Activated CD4-positive, alpha-beta T cell treated with anti-CD3 and anti-CD28 coated beads for 36 hours (primary cell): Measurements from ENCODE around the gene WTIP. TPM values are rescaled to one million over a fixed set of nuclear protein-coding genes. Genes with fewer than 3 reads are reported as not detected.
A peak's percentile ranks its signal among the peaks of the same experiment; 100 is the strongest.
"Not testable (repeated sequence)": the region's sequence is repeated elsewhere in the genome, so short reads cannot be mapped to it uniquely, and the experiment has no call there.

Experiments
- ATAC-seq: fragments of 200-7000 bp; cut with Tn5 transposase; one replicate; pipeline ENCODE4 v1.10.0; 2021; ENCODE audit warnings: mild to moderate bottlenecking, moderate library complexity
- CTCF ChIA-PET: fragments of 350-600 bp; sonication (Branson Sonifier 250); formaldehyde crosslinking; loops from one replicate; lab custom pipeline; 2021; ENCODE audit warnings: antibody characterized with exemption; lab: Charles Lee
- POLR2A ChIA-PET: fragments of 350-600 bp; sonication (Branson Sonifier 250); formaldehyde crosslinking; loops from one replicate; lab custom pipeline; 2021; ENCODE audit warnings: antibody characterized with exemption, inconsistent platforms; lab: Charles Lee
- DNase-seq: peaks from one replicate; pipeline ENCODE4 v3.0.0-alpha.2; 2020
- H3K27ac Mint-ChIP-seq: one replicate; pipeline ENCODE4 v1.8.0; 2021; ENCODE audit warnings: mixed read lengths
- H3K27me3 Mint-ChIP-seq: one replicate; pipeline ENCODE4 v1.8.0; 2021; ENCODE audit warnings: mixed read lengths
- H3K36me3 Mint-ChIP-seq: one replicate; pipeline ENCODE4 v1.8.0; 2021; ENCODE audit warnings: low read depth, mixed read lengths
- H3K4me1 Mint-ChIP-seq: one replicate; pipeline ENCODE4 v1.8.0; 2021; ENCODE audit warnings: mixed read lengths
- H3K4me3 Mint-ChIP-seq: one replicate; pipeline ENCODE4 v1.8.0; 2021; ENCODE audit warnings: mild to moderate bottlenecking, moderate library complexity, mixed read lengths
- H3K9me3 Mint-ChIP-seq: one replicate; pipeline ENCODE4 v1.8.0; 2021; ENCODE audit warnings: low read depth, mixed read lengths
- intact Hi-C, 2 experiments: fragments of 100-400 bp; cut with DNase I in 1 of 2; cut with micrococcal nuclease in 1 of 2; formaldehyde crosslinking; loops; one replicate each; pipeline versions ENCODE4 v1.14.2 to v1.15.1; 2022 to 2024; cut with DNase I, micrococcal nuclease
- total RNA-seq, 2 experiments: library from RNA; stranded (reverse); gene quantifications; one replicate each; pipeline ENCODE4 v1.2.3, GENCODE V29; 2021

WTIP gene
- total RNA-seq, 2 experiments from 2014 or later = 0.60 to 1.0 TPM

DNA sequence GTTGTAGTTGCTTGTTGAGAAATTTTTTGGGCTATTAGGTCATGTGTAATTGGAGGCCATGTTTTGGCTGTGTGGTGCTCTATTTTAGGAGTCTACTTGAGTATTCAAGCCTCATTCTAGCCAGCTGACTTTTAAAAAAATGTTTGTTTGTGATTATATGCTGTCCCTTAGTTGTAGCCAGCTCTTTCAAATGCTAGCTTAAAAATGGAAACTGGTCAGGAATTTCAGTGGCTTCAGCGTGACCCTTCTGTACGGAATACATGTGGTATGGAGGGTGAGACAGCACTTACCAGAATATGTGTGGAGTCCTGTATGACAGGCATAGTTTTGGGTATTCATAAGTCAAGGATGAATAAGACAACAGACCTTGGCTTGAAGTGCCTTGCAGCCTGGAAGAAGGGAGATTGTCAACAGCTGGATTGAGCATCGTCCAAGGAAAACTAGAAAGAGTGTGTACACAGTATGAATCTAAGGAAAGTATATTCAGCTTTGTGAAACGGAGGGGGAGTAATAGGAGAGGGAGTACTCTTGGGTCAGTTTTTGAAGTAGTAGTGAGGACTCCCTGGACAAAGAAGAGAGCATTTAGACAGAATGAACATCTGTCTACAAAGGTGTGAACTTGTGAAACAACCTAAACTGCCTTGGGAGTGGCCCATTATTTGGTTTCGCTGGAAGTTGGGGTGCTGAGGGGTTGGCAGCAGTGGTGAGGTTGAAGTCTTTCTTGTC, 20.0 kb upstream of the WTIP start:
- Mint-ChIP-seq H3K4me1 (no peaks in the 10 kb centered on the region), H3K9me3 (no peaks in the 10 kb centered on the region), H3K4me3 (no peak overlapping the region), H3K27ac (no peak overlapping the region), H3K36me3 (peaks cover 70% of the 10 kb centered on the region), H3K27me3 (no peaks in the 10 kb centered on the region)
- ChIA-PET POLR2A (no interaction called here), CTCF (interaction anchor here (1.5 to 2.3 kb wide), 2 partner anchors 9 to 39 kb away, joined by 4 to 7 read pairs; no protein-coding TSS in a partner anchor)
- ATAC-seq (no peak), DNase-seq (no peak)
- intact Hi-C loops = no loop called here

DNA sequence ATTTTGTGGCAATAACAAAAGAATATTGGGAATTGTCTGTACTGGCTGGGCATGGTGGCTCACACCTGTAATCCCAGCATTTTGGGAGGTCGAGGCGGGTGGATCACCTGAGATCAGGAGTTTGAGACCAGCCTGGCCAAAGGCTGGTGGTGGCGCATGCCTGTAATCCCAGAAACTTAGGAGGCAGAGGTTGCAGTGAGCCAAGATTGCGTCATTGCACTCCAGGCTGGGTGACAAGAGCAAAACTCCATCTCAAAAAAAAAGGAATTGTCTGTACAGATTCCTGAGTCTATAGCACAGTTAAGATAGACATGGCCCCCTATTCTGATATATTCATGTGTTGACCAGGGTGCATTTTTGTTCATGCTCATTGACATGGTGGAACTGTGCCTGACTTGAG, 16.8 kb upstream of the WTIP start:
- H3K4me1 Mint-ChIP-seq, POLR2A ChIA-PET, H3K27me3 Mint-ChIP-seq, DNase-seq, H3K4me3 Mint-ChIP-seq, H3K27ac Mint-ChIP-seq, H3K9me3 Mint-ChIP-seq, ATAC-seq, CTCF ChIA-PET: not testable (repeated sequence)
- intact Hi-C loops = loop anchor here in 1 of 2 experiments (5.0 kb wide), 1 partner anchor 32 kb away; no protein-coding TSS in a partner anchor
- H3K36me3 Mint-ChIP-seq = peaks cover 71% of the 10 kb centered on the region

GRCh38 chr19:34468409-34468808, 13.1 kb upstream of the WTIP start:
- intact Hi-C loops = loop anchor here in 1 of 2 experiments (5.0 kb wide), 1 partner anchor 36 kb away; no protein-coding TSS in a partner anchor
- Mint-ChIP-seq H3K9me3 (no peaks in the 10 kb centered on the region), H3K4me1 (peaks cover 5% of the 10 kb centered on the region), H3K27ac (peak overlapping the region; percentile 38), H3K36me3 (peaks cover 67% of the 10 kb centered on the region), H3K4me3 (no peak overlapping the region), H3K27me3 (no peaks in the 10 kb centered on the region)
- ATAC-seq (peak; percentile 47), DNase-seq (no peak)
- CTCF ChIA-PET = no interaction called here
- POLR2A ChIA-PET = no interaction called here

DNA sequence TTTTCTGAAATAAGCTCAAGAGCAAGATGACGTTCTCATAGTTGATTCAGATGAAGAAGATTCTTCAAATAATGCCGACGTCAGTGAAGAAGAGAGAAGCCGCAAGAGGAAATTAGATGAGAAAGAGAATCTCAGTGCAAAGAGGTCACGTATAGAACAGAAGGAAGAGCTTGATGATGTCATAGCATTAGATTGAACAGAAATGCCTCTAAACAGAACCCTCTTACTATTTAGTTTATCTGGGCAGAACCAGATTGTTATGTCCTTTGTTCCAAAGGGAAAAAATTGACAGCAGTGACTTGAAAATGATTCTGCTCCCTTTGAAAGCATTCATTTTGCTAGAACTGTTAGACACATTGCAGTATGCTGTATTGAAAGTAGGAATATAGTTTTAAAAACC, 12.5 kb upstream of the WTIP start:
- ATAC-seq, POLR2A ChIA-PET, H3K4me3 Mint-ChIP-seq, DNase-seq, H3K9me3 Mint-ChIP-seq, CTCF ChIA-PET, H3K27ac Mint-ChIP-seq, H3K27me3 Mint-ChIP-seq, H3K4me1 Mint-ChIP-seq: not testable (repeated sequence)
- intact Hi-C loops = loop anchor here in 1 of 2 experiments (5.0 kb wide), 1 partner anchor 37 kb away; no protein-coding TSS in a partner anchor
- H3K36me3 Mint-ChIP-seq = peaks cover 65% of the 10 kb centered on the region

DNA sequence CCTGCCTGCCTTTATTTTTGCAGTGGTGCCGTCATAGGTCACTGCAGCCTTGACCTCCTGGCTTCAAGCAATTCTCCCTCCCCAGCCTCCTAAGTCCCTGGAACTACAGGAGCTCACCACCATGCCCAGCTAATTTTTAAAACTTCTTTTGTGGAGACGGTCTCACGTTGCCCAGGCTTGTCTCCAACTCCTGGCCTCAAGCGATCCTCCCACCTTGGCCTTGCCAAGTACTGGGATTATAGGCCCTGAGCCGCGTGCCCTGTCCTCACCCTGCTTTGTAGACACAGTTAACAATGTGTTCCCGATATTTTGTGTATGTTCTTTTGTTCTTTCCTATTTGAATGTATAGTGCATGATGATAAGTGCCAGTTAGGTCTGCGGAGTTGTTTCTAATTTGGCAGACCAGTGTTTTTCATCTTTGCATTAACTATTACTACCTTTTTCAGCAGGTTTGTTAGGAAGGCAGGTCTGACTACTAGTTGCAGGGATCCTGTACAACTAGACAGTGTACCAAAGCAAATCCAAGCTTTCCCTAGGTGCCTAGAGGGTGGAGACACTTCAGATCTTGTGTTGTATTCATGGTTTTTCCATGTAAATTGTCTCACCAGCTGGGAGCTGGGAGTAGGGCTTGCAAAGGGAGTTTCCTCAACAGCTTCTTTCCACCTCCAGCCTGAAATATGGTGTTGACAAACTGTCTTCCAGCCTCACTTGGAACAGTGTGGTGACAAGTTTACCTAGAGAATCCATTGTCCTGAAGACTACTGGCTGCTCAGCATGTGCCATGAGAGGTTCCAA, 9.5 kb upstream of the WTIP start:
- ATAC-seq (no peak), DNase-seq (no peak)
- Mint-ChIP-seq H3K27ac (peak overlapping the region; percentile 23), H3K36me3 (peaks cover 48% of the 10 kb centered on the region), H3K4me3 (no peak overlapping the region), H3K27me3 (no peaks in the 10 kb centered on the region), H3K9me3 (no peaks in the 10 kb centered on the region), H3K4me1 (peaks cover 24% of the 10 kb centered on the region)
- ChIA-PET CTCF (interaction anchor here (0.6 to 1.1 kb wide), 3 partner anchors 28 to 790 kb away, joined by 3 read pairs; no protein-coding TSS in a partner anchor), POLR2A (interaction anchor here (0.6 kb wide), 2 partner anchors 9 to 64 kb away, joined by 4 to 9 read pairs; no protein-coding TSS in a partner anchor)
- intact Hi-C loops = no loop called here

DNA sequence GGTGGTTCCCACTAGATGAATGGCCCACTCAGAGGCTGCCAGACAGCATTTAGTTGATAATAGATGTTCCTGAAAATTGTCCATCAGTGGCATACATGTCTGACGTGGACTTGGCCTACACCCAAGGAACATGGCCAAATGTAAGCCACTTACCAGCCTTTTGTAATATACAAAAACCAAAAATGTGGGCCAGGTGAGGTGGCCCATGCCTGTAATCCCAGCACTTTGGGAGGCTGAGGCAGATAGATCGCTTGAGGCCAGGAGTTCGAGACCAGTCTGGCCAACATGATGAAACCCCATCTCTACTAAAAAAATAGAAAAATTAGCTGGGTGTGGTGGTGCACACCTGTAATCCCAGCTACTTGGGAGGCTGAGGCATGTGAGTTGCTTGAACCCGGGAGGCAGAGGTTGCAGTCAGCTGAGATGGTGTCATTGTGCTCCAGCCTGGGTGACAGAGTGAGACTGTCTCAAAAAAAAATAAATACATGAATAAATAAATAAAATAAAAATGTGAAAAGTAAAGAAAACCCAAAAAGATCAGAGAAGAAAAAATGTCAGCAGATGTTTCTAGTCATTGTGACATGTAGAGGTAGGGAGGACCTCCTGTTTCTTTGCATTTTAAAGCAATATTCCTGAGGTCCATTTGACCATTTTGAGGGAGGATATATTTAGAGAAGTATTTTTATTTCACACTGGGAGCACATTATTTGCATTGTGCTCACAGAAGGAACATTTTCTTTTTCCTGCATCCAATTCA, 7.1 kb upstream of the WTIP start:
- Mint-ChIP-seq H3K4me1 (peaks cover 19% of the 10 kb centered on the region), H3K4me3 (no peak overlapping the region), H3K27ac (peak overlapping the region; percentile 88), H3K36me3 (peaks cover 33% of the 10 kb centered on the region), H3K9me3 (no peaks in the 10 kb centered on the region), H3K27me3 (peaks cover 8% of the 10 kb centered on the region)
- ATAC-seq = no peak
- intact Hi-C loops = loop anchor here (2.0 kb wide), 2 partner anchors 26 to 44 kb away; no protein-coding TSS in a partner anchor
- ChIA-PET CTCF (interaction anchor here (1.0 to 1.6 kb wide), 3 partner anchors 8 to 43 kb away, joined by 3 to 5 read pairs (median 3); partner anchors contain the start of gene WTIP), POLR2A (interaction anchor here (0.7 to 1.9 kb wide), 2 partner anchors 47 to 452 kb away, joined by 3 to 7 read pairs; partner anchors contain the start of gene UBA2)
- DNase-seq = no peak

- peaks cover 27% of the 10 kb centered on the region for H3K36me3 Mint-ChIP-seq
- H3K9me3 Mint-ChIP-seq = no peaks in the 10 kb centered on the region
- peak; percentile 69 for DNase-seq
- ChIA-PET CTCF (interaction anchor here (0.7 to 1.4 kb wide), 3 partner anchors 26 to 400 kb away, joined by 3 read pairs; no protein-coding TSS in a partner anchor), POLR2A (interaction anchor here (1.9 kb wide), 1 partner anchor 48 kb away, joined by 7 read pairs; the partner anchor contains the start of gene UBA2)
- no peak overlapping the region for H3K4me3 Mint-ChIP-seq
- peak; percentile 94 for ATAC-seq
- peaks cover 19% of the 10 kb centered on the region for H3K4me1 Mint-ChIP-seq
- H3K27ac Mint-ChIP-seq = peak overlapping the region; percentile 88
- peaks cover 10% of the 10 kb centered on the region for H3K27me3 Mint-ChIP-seq
- intact Hi-C loops = loop anchor here (1.0 to 2.0 kb wide), 3 partner anchors 26 to 44 kb away; no protein-coding TSS in a partner anchor
Measured at GRCh38 chr19:34475026-34475974, 6.3 kb upstream of the WTIP start.

GRCh38 chr19:34475975-34476594, 5.5 kb upstream of the WTIP start:
- Mint-ChIP-seq H3K36me3 (peaks cover 24% of the 10 kb centered on the region), H3K4me3 (no peak overlapping the region), H3K4me1 (peaks cover 19% of the 10 kb centered on the region), H3K27me3 (peaks cover 15% of the 10 kb centered on the region), H3K27ac (no peak overlapping the region), H3K9me3 (no peaks in the 10 kb centered on the region)
- ChIA-PET POLR2A (interaction anchor here (1.9 kb wide), 1 partner anchor 48 kb away, joined by 7 read pairs; the partner anchor contains the start of gene UBA2), CTCF (interaction anchor here (0.7 to 1.7 kb wide), 5 partner anchors 10 to 399 kb away, joined by 3 to 4 read pairs (median 3); no protein-coding TSS in a partner anchor)
- ATAC-seq (no peak), DNase-seq (no peak)
- intact Hi-C loops = loop anchor here (1.0 to 2.0 kb wide), 3 partner anchors 25 to 45 kb away; no protein-coding TSS in a partner anchor

- CTCF ChIA-PET, H3K27ac Mint-ChIP-seq, H3K36me3 Mint-ChIP-seq, DNase-seq, intact Hi-C loops, H3K4me3 Mint-ChIP-seq, ATAC-seq, POLR2A ChIA-PET, H3K9me3 Mint-ChIP-seq: not testable (repeated sequence)
- H3K4me1 Mint-ChIP-seq = peaks cover 19% of the 10 kb centered on the region
- peaks cover 24% of the 10 kb centered on the region for H3K27me3 Mint-ChIP-seq
Measured at GRCh38 chr19:34478496-34478895, 3.1 kb upstream of the WTIP start.
